SW 1271 (cell line): ENCODE data around the gene UMAD1.
"Not testable (repeated sequence)": the region's sequence is repeated elsewhere in the genome, so short reads cannot be mapped to it uniquely, and the experiment has no call there.

ENCODE experiments used
- DNase-seq, 2 experiments: peaks; one replicate each; lab custom pipeline; 2025; lab: John Stamatoyannopoulos, UW

UMAD1 gene

GRCh38 chr7:7798510-7798909, 158.0 kb downstream of the UMAD1 start:
- DNase-seq, result no peak

- no peak for DNase-seq
These were observed 158.6 kb downstream of the UMAD1 start for GRCh38 chr7:7799138-7799537.

GRCh38 chr7:7802531-7802930, 162.0 kb downstream of the UMAD1 start:
- DNase-seq, result no peak

- no peak for DNase-seq
These were observed 163.2 kb downstream of the UMAD1 start for GRCh38 chr7:7803715-7804178.

DNA sequence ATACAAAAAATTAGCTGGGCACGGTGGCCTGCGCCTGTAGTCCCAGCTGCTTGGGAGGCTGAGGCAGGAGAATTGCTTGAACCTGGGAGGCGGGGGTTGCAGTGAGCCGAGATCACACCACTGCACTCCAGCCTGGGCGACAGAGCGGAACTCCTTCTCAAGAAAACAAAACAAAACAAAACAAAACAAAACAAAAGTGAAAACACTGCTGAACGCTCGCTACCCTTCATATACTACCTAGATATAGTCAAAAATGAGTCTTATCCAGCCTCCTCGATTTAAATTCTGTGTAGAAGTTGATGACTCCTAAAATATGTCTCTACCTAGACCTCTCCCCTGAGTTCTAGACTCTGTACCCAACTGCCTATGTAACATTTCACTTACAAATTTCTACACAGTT, 164.3 kb downstream of the UMAD1 start:
- DNase-seq, result not testable (repeated sequence)

- DNase-seq, result no peak
These were observed 165.1 kb downstream of the UMAD1 start for GRCh38 chr7:7805511-7806153.

DNA sequence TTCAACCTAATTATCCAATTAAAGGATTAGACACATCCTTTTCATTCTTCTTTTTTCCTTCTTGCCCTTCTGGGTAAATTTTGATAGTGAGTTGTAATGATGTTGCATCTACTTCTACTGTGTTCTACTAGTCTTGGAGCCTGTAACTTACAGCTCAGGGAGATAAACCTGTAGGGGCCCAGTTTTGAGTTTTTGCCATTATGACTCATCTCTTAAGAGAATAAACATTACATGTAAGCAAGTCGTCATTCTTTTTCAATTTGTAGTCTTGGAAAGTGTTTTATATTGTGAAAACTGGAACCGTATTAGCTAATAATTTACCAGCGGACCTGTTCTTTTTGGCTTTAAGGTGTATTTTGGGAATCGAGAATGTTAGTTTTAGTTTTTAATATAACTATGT, 167.6 kb downstream of the UMAD1 start:
- DNase-seq, result no peak

DNA sequence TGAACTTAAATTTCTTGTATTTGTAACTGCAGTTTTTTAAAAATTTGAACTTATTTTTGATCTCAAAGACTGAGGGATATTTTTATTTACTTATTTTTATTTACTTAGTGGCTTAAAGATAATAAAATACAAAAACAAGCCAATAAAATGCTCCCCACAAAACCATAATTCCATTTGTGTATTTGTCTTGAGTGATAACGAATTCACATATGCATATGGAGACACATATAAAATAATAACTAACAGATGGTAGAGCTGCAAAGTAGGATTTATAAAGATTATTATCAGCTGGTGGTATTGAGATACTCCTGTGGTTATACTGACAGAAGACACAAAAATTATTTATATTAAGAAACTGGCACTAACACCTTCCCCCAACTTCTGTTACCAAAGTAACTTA, 168.1 kb downstream of the UMAD1 start:
- DNase-seq, result no peak

GRCh38 chr7:7810380-7810779, 169.8 kb downstream of the UMAD1 start:
- DNase-seq, result no peak

GRCh38 chr7:7810826-7811225, 170.3 kb downstream of the UMAD1 start:
- no peak for DNase-seq

GRCh38 chr7:7812112-7812511, 171.6 kb downstream of the UMAD1 start:
- no peak for DNase-seq

- no peak for DNase-seq
These were observed 174.8 kb downstream of the UMAD1 start for GRCh38 chr7:7815395-7815794.

DNA sequence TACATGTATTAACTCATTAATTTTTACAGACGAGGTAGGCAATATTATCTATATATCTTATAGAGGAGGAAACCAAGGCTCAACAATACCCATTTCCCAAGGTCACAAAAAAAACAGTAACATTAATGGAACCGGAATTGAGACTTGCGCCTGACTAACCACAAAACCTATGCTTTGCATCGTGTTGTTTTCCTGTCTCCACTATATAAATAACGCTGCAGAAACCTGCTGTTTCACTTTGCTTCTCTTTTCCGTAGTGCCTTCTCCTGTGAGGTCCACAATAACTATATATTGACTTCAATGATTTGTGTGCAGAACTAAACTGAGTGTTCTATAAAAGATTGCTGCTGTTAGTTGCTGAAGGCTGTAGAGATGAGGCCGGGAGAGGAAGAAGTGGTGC, 175.5 kb downstream of the UMAD1 start:
- no peak for DNase-seq

DNA sequence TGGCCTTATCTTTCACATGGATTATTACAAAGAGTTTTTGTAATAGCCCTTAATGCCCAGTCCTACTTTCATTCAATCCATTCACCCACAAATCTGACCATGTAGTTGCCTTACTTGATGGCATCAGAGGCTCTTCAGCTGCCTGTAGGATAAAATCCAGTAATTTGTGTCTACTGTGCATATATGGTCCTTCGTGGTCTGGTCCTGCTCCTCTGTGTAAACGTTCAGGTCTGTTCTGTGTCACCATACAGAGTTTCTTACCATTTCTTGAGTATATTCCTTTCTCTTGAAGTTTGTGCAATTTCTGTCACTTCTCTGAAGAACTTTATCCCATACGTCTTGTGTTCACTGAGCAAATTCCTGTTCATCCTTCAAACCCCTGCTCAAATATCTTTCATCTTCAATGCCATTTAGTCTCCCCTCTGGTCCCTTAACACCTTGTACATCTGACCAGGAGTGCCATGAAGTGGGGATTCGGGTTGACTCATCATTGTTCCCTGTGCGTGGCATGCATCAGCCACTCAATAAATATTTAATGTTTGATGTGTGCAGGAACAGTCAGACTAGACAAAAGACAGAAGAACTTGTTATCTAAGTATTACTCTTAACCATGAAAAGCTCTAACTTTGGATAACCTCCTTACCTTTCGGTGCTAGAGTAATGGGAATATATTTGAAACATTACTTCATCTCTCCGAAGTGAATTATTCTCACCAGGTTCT, 176.4 kb downstream of the UMAD1 start:
- DNase-seq, result no peak

- DNase-seq, result no peak
These were observed 177.2 kb downstream of the UMAD1 start for GRCh38 chr7:7817748-7818147.

- DNase-seq, result not testable (repeated sequence)
These were observed 177.6 kb downstream of the UMAD1 start for GRCh38 chr7:7818179-7818578.

GRCh38 chr7:7819442-7820247, 179.1 kb downstream of the UMAD1 start:
- no peak for DNase-seq

- DNase-seq, result no peak
These were observed 179.9 kb downstream of the UMAD1 start for GRCh38 chr7:7820409-7820808.

DNA sequence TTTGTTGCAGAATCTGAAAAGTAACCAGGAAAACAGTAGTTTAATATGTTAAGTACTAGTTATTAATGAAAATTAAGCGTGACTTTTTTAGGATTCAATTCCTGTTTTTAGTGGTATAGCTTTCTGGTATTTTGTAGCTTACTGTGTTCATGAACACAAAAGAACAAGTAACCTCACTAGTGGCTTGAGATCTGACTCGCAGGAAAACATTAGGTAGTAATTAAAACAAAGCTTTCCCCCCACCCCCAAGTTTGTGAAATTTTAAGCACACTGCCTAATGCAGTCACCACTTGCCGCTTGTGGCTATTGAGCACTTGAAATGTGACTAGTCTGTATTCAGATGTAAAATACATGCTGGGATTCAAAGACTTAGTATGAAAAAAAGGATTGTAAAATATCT, 180.4 kb downstream of the UMAD1 start:
- no peak for DNase-seq

DNA sequence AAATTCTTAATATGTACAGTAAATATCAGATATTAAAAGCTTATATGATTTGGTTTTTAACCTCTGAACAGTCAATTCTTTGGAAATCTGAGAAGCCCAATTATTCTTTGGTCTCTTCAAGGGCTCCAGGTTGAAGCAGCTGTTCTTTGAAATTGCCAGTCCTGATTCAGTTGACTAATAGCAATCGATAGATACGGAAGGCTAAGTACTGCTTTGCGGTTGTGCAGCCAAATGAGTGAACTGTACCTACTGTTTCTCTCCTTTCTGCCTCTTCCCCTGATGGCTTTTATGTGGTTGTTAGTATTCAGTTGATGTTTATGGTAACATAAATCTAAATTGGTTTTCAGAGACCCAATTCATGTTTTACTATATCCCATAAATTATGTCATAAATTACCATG, 181.0 kb downstream of the UMAD1 start:
- DNase-seq, result no peak

GRCh38 chr7:7825294-7825693, 184.7 kb downstream of the UMAD1 start:
- not testable (repeated sequence) for DNase-seq

DNA sequence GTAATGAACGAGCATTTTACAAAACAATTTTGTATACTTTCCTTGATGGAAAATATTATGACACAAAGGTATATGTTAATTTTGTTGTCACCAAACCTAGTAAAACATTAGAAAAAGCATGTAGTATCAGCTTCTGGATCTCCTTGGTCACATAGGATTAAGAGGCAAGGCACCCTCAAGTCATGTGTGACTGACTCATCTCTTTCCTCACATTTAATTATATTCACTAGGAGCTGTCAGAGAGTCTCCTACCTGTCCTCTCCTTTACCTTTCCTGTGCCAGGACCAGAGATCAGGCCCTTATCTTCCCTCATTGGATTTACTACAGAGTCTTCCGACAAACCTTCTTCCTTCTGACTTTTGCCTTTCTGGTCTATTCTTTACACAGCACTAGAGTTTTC, 189.1 kb downstream of the UMAD1 start:
- no peak for DNase-seq
